WTC11 (cell line): ENCODE data around the gene ENTHD1. TPM values are rescaled to one million over a fixed set of nuclear protein-coding genes. Genes with fewer than 3 reads are reported as not detected.

Experiments
- AR ChIP-seq: fragments of 250-450 bp; sonication (Bioruptor Pico); IDR thresholded peaks from 2 replicates; pipeline ENCODE4 v1.9.0; 2021; ENCODE audit warnings: mild to moderate bottlenecking
- CDX4 ChIP-seq: fragments of 250-450 bp; sonication (Bioruptor Pico); IDR thresholded peaks from 2 replicates; pipeline ENCODE4 v1.9.0; 2021; ENCODE audit warnings: moderate library complexity, mild to moderate bottlenecking, inconsistent platforms, borderline replicate concordance
- E2F1 ChIP-seq: sonication (generic); formaldehyde crosslinking; IDR thresholded peaks from 2 replicates; pipeline ENCODE4 v1.8.0; 2022; ENCODE audit warnings: mild to moderate bottlenecking, missing genetic modification reagents
- ESRRA ChIP-seq: sonication (generic); formaldehyde crosslinking; IDR thresholded peaks from 2 replicates; pipeline ENCODE4 v1.8.1; 2022; ENCODE audit warnings: mild to moderate bottlenecking, missing genetic modification reagents, borderline replicate concordance
- HMGXB4 ChIP-seq: sonication (generic); formaldehyde crosslinking; IDR thresholded peaks from 2 replicates; pipeline ENCODE4 v1.8.1; 2023; ENCODE audit warnings: mild to moderate bottlenecking, moderate library complexity, missing genetic modification reagents
- NR2C2 ChIP-seq: sonication (generic); formaldehyde crosslinking; IDR thresholded peaks from 2 replicates; pipeline ENCODE4 v1.8.0; 2022; ENCODE audit warnings: mild to moderate bottlenecking, missing genetic modification reagents
- TEAD1 ChIP-seq: sonication (generic); formaldehyde crosslinking; IDR thresholded peaks from 2 replicates; pipeline ENCODE4 v1.8.0; 2022; ENCODE audit warnings: mild to moderate bottlenecking, missing genetic modification reagents
- USF1 ChIP-seq: sonication (generic); formaldehyde crosslinking; IDR thresholded peaks from 2 replicates; pipeline ENCODE4 v1.8.0; 2022; ENCODE audit warnings: mild to moderate bottlenecking, missing genetic modification reagents
- ZNF281 ChIP-seq: sonication (generic); formaldehyde crosslinking; IDR thresholded peaks from 2 replicates; pipeline ENCODE4 v1.8.0; 2023; ENCODE audit warnings: mild to moderate bottlenecking, missing genetic modification reagents
- ZNF671 ChIP-seq: fragments of 250-450 bp; sonication (Bioruptor Pico); IDR thresholded peaks from 2 replicates; pipeline ENCODE4 v1.8.0; 2021; ENCODE audit warnings: mild to moderate bottlenecking
- total RNA-seq: library from RNA; stranded (reverse); gene quantifications from 3 replicates; pipeline ENCODE4 v1.2.3, GENCODE V29; 2021
- TF ChIP-seq, protein P1 (sequence below): fragments of 250-450 bp; sonication (Bioruptor Pico); IDR thresholded peaks from 2 replicates; pipeline ENCODE4 v1.8.0; 2021; ENCODE audit warnings: mild to moderate bottlenecking
- TF ChIP-seq, protein P2 (sequence below): fragments of 250-450 bp; sonication (Bioruptor Pico); IDR thresholded peaks from 2 replicates; pipeline ENCODE4 v1.9.0; 2021; ENCODE audit warnings: mild to moderate bottlenecking
- TF ChIP-seq, protein P3 (sequence below): sonication (generic); formaldehyde crosslinking; IDR thresholded peaks from 2 replicates; pipeline ENCODE4 v1.8.1; 2022; ENCODE audit warnings: low read depth, missing genetic modification reagents, borderline replicate concordance

Gene ENTHD1
- total RNA-seq, 1 experiment from 2014 or later, result not detected

- TF ChIP-seq ZNF281 (CRISPR knock-in tag) (no peak), HMGXB4 (CRISPR knock-in tag) (no peak), TEAD1 (no peak), AR (no peak), USF1 (CRISPR knock-in tag) (no peak), CDX4 (CRISPR knock-in tag) (no peak), ZNF671 (CRISPR knock-in tag) (no peak), E2F1 (CRISPR knock-in tag) (no peak), ESRRA (no peak), NR2C2 (CRISPR knock-in tag) (no peak)
- TF ChIP-seq, protein P1, sequence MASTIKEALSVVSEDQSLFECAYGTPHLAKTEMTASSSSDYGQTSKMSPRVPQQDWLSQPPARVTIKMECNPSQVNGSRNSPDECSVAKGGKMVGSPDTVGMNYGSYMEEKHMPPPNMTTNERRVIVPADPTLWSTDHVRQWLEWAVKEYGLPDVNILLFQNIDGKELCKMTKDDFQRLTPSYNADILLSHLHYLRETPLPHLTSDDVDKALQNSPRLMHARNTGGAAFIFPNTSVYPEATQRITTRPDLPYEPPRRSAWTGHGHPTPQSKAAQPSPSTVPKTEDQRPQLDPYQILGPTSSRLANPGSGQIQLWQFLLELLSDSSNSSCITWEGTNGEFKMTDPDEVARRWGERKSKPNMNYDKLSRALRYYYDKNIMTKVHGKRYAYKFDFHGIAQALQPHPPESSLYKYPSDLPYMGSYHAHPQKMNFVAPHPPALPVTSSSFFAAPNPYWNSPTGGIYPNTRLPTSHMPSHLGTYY (CRISPR knock-in tag), result no peak
- TF ChIP-seq, protein P2, sequence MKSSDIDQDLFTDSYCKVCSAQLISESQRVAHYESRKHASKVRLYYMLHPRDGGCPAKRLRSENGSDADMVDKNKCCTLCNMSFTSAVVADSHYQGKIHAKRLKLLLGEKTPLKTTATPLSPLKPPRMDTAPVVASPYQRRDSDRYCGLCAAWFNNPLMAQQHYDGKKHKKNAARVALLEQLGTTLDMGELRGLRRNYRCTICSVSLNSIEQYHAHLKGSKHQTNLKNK (CRISPR knock-in tag), result no peak
- TF ChIP-seq, protein P3, sequence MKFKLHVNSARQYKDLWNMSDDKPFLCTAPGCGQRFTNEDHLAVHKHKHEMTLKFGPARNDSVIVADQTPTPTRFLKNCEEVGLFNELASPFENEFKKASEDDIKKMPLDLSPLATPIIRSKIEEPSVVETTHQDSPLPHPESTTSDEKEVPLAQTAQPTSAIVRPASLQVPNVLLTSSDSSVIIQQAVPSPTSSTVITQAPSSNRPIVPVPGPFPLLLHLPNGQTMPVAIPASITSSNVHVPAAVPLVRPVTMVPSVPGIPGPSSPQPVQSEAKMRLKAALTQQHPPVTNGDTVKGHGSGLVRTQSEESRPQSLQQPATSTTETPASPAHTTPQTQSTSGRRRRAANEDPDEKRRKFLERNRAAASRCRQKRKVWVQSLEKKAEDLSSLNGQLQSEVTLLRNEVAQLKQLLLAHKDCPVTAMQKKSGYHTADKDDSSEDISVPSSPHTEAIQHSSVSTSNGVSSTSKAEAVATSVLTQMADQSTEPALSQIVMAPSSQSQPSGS, result no peak
These were observed 193.0 kb downstream of the ENTHD1 start (continued) for GRCh38 chr22:39700565-39700964.
